Measurements from ENCODE around the gene RPL22.
"Not testable (repeated sequence)": the region's sequence is repeated elsewhere in the genome, so short reads cannot be mapped to it uniquely, and the experiment has no call there.

Gene RPL22

DNA sequence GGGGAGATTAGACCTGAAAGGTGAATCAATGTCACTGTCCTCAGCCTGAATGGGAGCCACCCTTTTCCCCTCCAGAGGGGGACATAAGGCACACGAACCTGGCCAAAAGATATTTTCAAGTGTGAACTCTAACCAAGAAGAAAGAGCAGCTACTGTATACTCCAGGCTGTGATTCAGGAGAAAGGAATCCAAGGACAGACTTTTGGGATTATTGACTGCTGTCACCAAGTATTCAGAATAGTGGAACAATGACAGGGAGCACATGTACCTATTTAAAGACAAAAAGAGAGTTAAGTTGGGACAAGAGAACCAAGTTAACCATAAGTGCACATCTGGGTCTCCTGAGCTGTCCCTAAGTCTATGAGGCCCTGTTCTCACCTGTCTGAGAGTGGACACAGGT lies 34.0 kb upstream of the RPL22 start:
- DNase-seq (ENCODE audit: low spot score) = no peak

DNA sequence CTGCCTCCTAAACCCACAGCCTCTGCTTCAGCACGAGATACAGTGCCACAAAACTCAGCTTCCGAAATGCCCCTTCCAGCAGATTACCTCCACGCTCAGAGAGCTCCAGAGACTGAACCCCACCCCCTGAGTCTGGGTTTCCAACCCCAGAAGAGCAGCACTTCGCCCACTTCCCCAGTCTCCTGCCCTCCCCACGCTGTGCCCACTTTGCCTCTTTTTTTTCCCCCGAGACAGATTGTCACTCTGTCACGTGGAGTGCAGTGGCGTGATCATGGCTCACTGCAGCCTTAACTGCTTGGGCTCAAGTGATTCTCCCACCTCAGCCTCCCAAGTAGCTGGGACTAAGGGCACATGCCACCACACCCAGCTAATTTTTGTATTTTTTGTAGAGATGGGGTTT lies 26.3 kb upstream of the RPL22 start:
- DNase-seq (ENCODE audit: low spot score) = no peak

DNA sequence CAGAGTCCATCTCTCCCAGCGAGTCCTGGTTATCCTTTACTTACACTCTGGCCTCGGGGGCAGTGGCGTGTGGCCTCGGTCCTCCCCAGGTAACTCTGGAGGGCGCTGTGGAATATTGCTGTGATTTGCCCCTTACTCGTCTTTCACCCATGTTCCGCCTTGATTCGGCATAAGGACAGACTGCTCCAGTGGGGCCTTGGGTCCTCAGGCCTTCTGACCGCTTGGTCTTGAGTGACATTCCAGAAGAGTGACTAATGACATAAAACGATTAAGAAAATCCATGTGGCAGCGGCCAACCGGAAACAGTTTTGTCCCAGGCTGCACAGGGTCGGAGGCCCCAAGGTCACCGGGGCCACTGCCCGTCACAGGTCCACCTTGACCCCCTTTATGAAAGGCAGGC lies 25.3 kb upstream of the RPL22 start:
- DNase-seq (ENCODE audit: low spot score) = no peak

DNA sequence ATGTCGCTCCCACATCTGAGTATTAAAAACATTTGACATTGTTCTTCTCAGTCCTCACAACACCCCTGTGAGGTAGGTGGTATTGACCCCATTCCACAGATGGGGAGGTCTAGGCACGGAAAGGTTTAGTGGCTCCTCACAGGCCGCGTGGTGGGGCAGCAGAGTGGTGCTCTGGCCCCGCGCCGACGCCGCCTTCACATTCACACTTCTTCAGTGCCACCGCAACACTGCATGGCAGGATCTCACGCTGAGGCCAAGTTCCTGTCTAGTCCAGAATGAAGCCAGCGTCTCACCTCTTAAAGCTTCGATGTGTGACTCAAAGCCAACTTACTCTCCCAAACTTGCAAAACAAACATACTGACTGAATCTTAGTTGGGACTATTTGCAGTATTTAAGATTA lies 24.2 kb upstream of the RPL22 start:
- no peak for DNase-seq (ENCODE audit: low spot score)

DNA sequence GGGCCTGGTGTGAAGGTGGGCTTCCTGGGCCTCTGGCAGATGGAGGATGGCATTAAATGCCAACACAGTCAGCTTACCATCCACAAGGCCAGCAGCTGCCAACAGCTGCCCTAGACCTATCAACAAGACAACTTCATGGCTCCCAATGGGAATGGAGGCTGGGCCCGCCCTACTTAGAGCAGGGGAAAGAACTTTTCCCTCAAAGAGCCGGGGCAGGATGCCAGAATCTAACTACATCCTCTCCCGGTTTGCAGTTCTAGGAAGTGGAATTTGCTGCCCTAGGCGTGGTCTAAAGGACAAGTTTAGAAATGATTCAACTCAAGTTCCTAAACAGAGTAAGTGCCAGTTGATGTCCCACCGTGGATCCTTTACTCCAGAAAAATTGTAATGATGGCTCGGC lies 23.2 kb upstream of the RPL22 start:
- no peak for DNase-seq (ENCODE audit: low spot score)

DNA sequence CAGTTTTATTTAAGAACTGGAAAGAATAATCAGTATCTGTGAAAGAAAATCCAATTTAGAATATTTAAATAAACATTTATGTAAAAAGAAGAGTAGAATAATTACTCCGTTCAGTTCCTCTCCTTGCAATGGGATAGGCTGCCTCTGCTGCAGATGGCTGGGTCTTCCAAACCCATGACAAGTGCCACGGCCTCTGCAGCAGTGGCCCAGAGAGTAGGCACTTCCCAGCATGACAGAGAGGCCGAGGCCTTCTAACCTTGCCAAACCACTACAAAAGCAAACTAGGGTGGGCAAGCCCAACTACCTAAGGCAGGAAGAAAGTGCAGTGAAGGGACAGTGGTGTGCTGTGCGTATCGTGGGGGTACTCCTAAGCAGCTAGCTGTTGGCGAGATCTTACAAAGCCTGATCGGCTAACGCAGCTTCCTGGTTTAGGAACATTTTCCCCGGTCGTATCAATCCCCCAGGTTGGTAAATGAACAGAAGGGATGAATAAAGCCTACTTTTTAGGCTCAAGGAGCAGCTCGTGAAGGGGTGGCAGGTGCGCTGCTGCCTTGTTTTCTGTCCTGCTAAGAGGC lies 21.9 kb upstream of the RPL22 start:
- no peak for DNase-seq (ENCODE audit: low spot score)

DNA sequence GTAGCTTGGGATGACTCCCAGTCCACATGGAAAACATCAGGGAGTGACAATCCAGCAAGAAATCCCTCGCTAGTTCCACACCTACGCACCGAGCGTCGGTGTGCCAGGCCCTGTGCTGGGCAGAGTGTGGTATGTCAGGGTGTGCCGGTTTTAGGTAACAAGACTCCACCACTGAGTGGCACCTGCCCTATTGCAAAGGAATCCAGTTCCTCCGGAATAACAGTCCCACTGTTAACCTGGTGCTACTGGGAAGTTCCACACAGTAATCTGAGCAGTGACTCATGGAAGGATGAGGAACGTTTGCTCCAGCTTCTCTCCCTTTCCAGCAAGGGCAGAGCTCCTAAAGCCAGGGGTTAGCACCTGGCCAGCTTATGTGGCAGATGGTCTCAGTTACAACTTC lies 20.8 kb upstream of the RPL22 start:
- DNase-seq (ENCODE audit: low spot score) = no peak

DNA sequence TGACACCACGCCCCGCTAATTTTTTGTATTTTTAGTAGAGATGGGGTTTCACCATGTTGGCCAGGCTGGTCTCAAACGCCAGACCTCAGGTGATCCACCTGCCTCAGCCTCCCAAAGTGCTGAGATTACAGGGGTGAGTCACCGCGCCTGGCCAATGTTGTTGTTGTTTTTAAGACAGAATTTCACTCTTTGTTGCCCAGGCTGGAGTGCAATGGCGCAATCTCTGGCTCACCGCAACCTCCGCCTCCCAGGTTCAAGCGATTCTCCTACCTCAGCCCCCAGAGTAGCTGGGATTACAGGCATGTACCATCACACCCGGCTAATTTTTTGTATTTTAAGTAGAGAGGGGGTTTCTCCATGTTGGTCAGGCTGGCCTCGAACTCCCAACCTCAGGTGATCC lies 20.2 kb upstream of the RPL22 start:
- not testable (repeated sequence) for DNase-seq (ENCODE audit: low spot score)

DNA sequence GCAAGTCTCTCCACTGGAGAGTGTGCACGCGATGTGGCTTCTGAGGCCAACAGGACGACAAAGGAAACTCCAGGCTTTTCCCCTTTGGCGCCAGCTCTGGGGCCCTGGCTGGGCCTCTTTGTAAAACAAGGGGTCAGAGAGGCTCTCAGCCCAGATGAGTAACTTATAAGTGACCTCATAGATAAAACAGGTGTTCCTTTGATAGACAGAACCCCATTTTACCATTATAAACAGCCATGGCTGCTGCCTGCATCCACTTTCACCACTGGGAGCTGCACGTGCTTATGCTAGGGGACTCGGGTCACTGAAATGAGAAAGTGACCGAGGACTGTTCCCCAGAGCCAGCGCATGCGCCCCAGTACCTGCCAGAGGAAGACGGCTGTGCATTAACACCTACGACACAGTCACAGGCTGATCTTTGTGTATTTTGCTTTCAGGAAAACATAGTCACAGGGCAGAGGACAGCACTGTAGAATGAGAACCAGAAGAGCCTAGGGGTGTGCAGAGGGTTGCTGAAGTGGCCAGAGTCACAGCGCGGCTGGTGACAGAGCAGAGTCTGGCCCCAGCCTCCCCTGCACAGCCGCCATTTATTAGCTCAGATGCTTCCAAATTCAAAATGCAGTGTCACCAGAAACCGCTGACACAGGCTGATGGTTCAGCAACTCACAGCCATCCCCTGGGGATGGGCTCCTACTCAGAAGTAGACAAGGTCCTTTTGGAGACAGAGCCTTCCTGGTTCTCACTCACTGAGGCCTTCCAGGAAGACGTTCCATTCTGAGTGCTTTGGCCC lies 19.2 kb upstream of the RPL22 start:
- no peak for DNase-seq (ENCODE audit: low spot score)

DNA sequence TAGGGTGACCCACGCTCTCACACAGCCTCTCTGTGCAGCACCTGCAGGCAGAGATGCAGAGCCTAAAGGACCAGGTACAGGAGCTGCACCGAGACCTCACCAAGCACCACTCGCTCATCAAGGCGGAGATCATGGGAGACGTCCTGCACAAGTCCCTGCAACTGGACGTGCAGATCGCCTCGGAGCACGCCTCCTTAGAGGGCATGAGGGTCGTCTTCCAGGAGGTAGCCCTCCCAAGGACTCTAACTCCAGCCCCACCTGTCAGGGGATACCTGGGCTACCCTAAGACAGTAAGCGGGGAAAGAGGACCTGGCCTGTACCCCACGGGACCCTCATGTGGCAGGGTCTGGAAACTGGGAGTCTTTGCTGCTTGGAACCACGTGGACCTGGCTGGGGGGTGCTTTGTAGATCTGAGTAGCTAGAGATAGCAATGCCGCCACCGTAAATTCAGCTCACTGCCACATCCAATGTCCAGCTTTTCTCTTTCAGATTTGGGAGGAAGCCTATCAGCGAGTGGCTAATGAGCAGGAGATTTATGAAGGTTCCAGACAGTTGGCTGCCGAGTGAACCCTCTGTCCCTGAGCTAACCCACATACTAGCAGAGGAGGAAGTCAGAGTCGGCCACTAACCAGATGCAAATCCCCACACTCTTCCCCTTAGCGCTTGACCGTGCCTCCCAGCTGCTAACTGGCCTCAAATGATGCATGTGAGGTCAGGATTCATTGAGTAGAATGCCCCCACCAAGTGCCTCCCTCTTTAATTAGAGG lies 13.0 kb upstream of the RPL22 start:
- DNase-seq (ENCODE audit: low spot score) = no peak

DNA sequence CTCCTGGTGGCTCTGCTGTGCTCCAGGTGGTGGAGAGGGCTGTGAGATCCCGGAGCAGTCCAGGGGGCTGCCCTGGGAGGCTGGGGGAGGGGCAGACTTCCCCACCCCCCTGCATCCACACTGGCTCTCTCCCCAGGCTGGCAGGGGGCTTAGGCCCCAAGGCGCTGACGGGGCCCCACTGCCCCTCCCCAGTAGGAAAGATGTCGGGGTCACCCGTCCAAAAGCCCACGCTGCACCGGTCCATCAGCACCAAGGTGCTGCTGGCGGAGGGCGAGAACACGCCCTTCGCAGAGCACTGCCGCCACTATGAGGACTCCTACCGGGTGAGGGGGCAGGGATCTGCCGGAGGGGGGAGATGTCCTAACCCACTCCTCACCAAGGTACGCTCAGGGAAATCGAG lies 12.3 kb upstream of the RPL22 start:
- DNase-seq (ENCODE audit: low spot score) = no peak

DNA sequence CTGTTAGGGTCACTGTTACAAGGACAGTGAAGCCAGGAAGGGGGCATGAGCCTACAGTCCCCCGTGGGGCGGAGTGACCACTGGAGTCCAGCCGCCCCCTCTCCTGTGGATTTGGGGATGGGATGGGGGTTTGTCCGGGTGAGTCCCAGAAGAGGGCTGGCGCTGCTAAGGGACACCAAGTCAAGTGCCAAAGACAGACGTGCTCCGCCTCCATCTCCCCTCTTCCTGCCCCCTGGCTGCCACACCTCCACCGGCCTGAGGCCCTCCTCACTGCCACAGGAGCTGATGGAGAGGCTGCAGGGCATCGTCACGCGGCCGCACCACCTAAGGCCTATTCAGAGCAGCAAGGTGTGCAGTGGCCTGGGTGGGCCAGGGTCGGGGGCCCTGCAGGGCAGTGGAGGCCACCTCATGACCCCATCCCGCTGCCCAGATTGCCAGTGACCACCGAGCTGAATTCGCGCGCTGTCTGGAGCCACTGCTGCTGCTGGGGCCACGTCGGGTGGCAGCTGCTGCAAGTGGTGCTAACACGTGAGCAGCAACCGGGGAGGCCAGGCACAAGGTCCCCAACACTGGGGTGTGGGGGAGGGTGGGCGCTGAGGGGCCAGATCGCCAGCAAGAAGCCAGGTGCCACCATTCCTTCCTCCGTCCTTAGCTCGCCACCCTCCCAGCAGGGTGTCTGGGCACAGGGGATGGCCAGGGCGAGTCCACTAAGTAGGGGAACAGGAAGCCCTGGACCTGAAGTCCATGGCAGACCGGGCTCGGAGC lies 11.4 kb upstream of the RPL22 start:
- DNase-seq (ENCODE audit: low spot score) = no peak

DNA sequence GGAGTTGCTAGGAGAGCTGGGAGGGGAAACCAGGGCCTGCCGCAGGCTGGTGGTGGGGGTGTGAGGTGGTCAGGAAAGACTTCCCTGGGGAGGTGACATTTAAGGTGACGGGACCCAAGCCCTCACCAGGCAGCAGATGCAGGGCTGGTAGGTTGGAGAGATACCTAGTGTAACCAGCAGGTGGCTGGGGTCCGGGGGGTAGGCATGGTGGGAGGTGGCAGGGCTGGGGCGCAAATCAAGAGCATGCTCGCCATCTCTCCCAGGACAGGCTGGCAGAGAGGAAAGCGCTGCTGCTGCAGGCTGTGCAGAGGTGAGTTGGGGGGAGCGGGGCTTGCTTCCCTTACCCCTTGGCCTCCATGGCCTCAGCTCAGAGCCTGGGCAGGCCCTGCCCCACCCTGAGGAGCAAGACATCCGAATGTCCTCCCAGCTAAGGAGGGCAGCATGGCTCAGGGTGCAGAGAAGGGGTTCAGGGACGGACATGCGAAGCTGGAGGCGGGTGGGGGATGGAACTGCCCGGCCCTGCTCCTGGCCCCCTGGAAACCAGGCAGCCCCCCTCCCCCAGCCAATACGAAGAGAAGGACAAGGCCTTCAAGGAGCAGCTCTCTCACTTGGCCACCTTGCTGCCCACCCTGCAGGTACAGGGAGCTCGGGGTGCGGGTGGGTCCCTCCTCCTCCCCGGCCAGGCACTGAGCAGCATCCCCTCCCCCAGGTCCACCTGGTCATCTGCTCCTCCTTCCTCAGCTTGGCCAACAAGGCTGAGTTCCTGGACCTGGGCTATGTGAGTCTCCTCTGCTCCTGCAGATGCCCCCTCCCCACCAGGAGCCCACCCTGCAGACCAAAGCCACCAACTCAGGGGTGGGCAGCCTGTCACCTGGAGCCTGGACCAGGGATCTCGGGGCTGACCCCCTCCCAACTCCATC lies 10.5 kb upstream of the RPL22 start:
- no peak for DNase-seq (ENCODE audit: low spot score)

DNA sequence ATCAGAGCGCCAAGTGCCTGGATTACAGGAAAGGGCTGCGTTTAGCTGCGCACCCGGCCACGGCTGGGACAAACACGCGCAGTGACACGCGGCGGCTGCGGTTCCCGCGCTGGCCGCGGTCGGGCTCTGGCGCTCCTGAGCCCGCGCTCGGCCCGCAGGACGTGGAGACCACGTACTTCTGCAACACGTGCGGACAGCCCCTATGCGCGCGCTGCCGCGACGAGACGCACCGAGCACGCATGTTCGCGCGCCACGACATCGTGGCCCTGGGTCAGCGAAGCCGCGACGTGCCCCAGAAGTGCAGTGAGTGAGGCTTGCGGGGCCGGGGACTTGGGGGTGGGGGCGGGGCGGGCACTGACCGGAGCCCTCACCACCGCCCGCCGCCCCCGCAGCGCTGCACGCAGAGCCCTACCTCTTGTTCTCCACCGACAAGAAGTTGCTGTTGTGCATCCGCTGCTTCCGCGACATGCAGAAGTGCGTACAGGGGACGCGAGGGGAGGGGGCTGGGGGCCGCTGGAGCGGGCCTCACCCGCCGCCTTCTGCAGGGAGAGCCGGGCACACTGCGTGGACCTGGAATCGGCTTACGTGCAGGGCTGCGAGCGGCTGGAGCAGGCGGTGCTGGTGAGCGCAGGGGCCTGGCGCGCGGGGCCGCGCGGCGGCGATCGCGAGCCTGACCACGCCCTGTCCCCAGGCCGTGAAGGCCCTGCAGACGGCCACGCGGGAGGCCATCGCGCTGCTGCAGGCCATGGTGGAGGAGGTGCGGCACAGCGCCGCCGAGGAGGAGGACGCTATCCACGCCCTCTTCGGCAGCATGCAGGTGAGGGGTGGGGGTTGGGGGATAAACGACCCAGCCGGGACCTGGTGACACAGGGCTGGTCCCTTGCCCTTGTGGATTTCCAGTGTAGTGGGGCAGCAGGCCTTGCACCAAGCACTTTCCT lies 9.6 kb upstream of the RPL22 start:
- DNase-seq (ENCODE audit: low spot score) = no peak

DNA sequence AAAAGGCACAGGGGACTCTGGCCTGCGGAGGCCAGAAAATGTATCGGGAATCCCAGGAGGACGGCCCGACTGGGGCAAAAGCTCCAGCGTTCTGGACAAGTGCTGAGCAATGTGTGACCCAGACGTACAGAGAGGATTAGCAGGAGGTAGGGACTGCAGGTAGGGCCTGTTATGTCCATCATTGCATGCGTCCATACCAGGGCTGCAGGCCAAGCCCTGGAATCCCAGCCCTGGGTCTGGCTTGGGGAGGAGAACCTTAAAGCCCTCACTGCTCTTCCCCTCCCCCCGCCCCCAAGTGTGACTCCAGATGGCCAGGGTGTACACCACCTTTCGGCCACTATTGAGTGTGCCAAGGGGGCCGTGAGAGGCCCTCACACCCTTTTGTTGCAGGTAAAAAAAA lies 8.5 kb upstream of the RPL22 start:
- no peak for DNase-seq (ENCODE audit: low spot score)

DNA sequence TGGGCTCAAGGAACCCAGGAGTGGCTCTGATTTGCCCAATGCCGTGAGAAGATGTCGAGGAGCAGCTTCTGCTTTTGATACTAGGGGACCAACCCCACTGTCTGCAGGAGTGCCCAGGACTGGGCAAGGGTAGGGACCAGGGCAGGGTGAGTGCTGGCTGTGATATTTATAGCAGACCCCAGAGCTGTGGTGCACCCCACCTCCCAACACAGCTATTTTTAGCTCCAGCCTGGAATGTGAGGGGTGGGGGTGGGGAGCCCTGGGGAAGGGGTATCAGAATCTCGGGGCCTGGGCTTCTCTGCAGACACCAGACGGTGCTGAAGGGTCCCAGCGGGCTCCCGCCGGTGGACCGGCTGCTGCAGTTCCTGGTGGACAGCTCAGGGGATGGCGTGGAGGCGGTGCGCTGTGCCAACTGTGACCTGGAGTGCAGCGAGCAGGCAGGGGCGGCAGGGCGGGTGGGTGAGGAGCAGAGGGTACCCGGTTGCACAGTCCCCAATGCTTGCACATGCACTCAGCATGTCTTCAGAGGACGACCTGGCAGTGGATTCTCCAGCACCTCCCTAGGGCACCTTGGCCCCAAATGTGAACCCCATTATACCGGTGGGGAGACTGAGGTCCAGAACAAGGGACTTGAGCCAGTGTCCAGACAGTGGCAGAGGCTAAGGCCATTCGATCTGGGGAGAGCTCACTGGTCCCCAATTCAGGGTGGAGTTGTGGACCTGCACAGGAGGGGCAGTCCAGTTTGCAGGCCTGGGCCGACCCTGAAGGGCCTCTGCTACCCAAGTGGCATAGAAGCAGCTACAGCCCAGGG lies 7.9 kb upstream of the RPL22 start:
- DNase-seq (ENCODE audit: low spot score) = no peak

DNA sequence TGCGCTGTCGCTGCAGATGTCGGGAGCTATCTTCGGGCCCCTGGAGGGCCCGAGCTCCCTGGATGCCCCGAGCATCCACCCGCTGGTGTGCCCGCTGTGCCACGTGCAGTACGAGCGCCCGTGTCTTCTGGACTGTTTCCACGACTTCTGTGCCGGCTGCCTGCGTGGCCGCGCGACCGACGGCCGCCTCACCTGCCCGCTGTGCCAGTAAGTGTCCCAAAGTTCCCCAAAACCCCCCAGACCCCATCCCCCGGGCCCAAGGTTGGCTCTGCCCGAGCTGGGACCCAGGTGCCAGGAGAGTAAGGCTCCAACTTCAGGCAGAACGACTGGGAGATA lies 7.1 kb upstream of the RPL22 start:
- no peak for DNase-seq (ENCODE audit: low spot score)

DNA sequence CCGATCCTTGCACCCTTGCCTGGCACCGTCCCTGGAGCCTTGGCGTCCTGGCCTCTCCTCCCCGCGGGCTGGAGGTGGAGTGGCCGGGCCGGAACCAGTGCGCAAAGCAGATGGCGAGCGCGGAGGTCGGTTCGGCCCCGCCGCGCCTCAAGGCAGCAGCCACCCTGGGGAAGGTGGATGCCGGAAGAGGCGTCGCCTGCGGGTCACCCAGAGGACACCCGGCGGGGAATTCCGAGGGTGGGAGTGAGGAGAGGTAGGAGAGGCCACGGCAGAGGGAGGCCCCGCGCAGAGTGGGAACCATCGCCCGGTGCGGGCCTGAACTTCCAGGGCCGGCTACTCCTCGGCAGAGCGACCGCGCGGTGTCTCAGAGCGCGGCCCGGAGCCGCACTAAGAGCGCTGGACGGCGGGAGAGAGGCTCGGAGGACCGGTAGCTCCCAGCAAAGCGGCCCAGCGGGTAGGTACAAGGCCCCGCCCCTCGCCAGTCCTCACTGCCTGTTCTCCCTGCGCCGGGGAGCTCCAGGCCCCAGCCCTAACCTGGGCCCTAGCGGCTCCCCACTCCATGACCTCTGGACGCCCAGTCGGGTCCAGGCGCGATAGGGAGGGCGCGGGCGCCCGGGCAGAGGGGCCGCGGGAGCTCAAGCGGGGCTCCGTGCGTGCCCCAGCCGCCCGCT lies 6.6 kb upstream of the RPL22 start, which contains the start of gene RNF207:
Gene RNF207, plus strand, starts transcription at position 271 of the 671 bp plus-strand sequence. CDS start 417 bp downstream, outside the sequence.
- no peak for DNase-seq (ENCODE audit: low spot score)

DNA sequence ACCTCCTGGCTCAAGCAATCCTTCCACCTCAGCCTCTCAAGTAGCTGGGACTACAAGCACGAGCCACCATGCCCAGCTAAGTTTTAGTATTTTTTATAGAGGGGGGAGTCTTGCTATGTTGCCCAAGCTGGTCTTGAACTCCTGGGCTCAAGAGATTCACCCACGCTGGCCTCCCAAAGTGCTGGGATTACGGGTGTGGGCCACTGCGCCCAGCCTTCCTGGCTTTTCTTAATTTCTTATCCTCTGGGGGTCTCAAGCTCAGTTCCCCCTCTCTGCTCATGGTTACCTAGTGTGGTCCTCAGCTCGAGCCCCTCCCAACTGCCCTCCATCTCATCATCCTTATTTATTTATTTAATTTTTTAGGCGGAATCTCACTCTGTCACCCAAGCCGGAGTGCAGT lies 2.9 kb upstream of the RPL22 start:
- DNase-seq (ENCODE audit: low spot score) = no peak
